T47D (cell line): ENCODE results near the gene MYEOV.

Source experiments
- DNase-seq, 2 experiments: peaks; one replicate each; pipeline versions ENCODE4 v3.0.0 to v3.0.0-alpha.2; 2011 to 2012; ENCODE audit warnings: low read depth in 1 of 2, low spot score in 1 of 2
- JUND ChIP-seq: IDR thresholded peaks from 2 replicates; pipeline ENCODE4 v1.6.1; 2012; ENCODE audit warnings: low read depth
- in situ Hi-C: cut with HindIII; loops from 2 replicates; pipeline ENCODE4 v1.10.0; 2016; ENCODE audit warnings: low sequenced_read_pairs, low pct_unique_long_range_greater_than_20kb

Gene MYEOV

DNA sequence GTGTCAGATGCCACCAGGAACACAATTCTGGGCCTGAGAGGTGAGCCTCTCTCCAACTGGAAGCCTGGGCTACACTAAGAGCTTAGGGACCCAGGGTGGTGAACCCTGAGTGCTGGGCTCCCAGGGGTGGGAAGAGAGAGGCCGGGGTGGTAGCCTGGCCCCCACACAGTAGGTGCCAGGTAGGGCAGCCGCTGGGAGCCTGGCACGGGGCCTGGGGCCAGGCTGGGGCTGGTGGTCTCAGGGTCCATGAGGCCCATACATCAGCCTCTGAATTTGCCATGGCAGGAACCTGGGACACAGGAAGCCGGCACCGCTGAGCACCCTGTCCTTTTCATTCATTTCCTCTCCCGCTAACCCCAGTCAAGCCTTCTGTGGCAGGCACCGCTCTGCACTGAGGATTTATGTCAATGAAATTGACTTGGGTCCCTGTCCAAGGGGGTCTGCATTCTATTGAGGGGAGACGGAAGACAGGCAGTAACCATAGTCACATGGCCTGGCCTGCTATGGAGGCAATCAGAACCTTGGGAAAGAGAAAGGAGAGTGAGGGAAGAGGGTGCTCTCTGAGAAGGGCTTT, 8.6 kb downstream of the MYEOV start:
- no peak for TF ChIP-seq JUND
- DNase-seq: no peak
- in situ Hi-C loops: no loop called here

GRCh38 chr11:69303427-69303826, 9.5 kb downstream of the MYEOV start:
- DNase-seq: no peak
- TF ChIP-seq JUND: no peak
- in situ Hi-C loops: no loop called here

- DNase-seq: no peak
- TF ChIP-seq JUND: no peak
- in situ Hi-C loops: no loop called here
Measured at GRCh38 chr11:69304258-69304657, 10.3 kb downstream of the MYEOV start.

- in situ Hi-C loops: no loop called here
- DNase-seq: no peak
- no peak for TF ChIP-seq JUND
Measured at GRCh38 chr11:69304686-69305085, 10.7 kb downstream of the MYEOV start.

GRCh38 chr11:69305885-69306540, 12.1 kb downstream of the MYEOV start:
- no peak for TF ChIP-seq JUND
- no peak for DNase-seq
- in situ Hi-C loops: no loop called here

DNA sequence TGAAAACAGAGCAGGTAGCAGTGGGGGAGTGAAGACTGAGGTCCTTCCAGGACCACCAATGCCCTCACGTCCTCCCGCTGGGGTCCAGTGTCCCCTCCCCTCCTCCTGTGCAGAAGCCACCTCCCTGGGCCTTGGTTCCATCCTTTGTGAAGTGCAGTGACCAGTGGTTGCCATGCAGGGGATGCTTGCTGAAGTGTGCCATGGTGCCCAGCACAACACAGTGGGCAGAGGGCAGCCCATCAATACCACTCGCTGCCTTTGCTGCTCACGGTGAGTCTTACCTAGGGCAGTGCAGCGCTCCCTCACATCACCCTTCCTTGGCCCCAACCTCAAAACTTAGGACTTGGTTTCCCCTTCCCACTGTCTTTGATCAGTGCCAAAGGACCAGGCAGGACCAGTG, 12.9 kb downstream of the MYEOV start:
- TF ChIP-seq JUND: no peak
- in situ Hi-C loops: no loop called here
- DNase-seq: no peak

DNA sequence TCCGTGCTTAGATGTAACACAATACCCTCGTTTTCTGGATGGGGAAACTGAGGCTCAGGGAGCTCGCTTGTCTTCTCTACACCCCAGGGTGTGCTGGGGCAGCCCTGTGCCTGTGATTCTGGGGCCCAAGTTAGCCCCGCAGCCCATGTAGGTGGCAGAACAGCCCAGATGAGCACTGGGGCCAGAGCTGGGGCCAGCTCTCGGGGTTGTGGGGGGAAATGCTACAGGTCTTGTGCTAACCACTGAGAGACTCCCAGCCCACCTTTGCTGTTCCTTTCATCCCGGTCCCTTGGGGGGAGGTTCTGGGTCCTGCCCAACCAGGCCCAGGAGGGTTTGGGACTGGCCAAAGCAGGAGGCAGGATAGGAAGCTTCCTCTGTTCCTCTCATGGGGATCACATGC, 13.5 kb downstream of the MYEOV start:
- no peak for TF ChIP-seq JUND
- in situ Hi-C loops: no loop called here
- DNase-seq: no peak

- no peak for DNase-seq
- no peak for TF ChIP-seq JUND
Measured at GRCh38 chr11:69307871-69308431, 14.0 kb downstream of the MYEOV start.

DNA sequence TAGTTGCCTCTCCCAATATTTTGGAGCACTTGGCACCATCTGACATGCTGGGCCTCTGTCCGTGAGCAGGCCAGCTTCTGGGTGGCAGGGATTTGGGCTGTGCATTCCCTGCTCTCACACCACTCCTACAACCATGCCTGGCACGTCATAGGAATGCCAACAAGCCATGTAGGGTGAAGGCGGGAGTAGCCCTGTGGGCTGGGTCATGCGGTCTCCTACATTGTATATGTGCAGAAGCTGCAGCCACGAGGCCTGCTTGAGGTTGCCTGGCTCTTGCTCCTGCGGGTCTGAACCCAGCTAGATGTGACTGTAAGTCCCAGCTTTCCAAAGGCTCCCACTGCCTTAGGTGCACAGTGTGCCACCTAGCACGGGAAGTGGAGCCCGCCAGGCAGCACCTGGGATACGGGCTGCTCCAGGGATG, 14.5 kb downstream of the MYEOV start:
- no peak for DNase-seq
- TF ChIP-seq JUND: no peak
- in situ Hi-C loops: no loop called here

More at GRCh38 chr11:69307871-69308431, 14.0 kb downstream of the MYEOV start:
- in situ Hi-C loops: no loop called here

DNA sequence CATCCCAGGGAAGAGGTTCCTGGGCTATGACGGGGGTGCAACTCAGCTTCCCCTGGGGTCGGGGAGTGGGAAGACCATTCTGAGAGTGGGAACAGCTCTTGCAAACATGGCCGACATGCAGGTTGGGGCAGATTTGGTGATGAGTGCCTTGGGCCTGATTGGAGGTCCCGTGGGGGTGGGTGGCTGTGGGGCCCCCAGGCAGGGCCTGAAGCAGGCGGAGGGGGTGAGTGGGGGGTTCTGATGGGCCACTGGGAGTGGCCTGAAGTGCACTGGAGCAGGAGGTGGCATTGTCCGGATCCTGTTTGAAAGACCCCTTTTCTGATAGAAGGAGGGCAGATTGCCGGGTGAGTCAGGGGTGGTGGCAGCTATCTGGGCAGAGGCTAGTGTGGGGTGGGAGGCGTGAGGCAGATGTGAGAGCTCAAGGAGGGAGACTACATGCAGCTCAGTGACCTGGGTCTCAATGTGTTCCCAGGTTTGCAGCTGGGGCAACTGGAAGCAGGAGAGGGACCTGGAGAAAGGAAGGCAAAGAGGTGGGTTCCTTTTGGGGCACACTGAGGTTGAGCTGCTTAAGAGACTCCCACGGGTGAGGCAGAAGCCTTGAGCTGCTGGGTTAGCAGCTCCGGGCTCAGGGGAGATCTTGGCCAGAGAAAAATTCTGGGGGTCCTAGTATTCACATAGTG, 15.1 kb downstream of the MYEOV start:
- no peak for DNase-seq
- in situ Hi-C loops: no loop called here
- TF ChIP-seq JUND: no peak

- no peak for DNase-seq
- no peak for TF ChIP-seq JUND
- in situ Hi-C loops: no loop called here
Measured at GRCh38 chr11:69309631-69310280, 15.8 kb downstream of the MYEOV start.

DNA sequence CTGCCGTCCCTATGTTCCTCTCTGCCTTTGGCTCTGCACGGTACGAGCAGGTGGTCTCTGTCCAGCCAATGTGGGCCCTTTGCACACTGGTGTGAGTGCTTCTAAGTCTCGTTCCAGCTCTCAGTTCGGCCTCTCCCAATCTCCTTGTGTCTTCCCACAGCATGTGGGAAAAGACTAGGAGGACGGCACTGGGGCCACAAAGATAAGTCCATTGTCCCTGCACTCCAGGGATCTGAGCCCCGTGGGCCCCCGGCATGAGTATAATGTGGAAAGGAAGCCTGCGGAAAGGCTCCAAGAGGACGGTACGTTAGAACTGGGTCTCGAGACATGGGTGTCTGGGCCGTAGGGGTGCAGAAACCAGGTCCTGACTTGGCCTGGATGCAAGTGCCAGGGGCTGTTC, 16.4 kb downstream of the MYEOV start:
- no peak for TF ChIP-seq JUND

More for the DNA sequence above, 16.4 kb downstream of the MYEOV start:
- DNase-seq: no peak
- in situ Hi-C loops: no loop called here
